Activated T-helper 17 cell treated with anti-CD3 and anti-CD28 coated beads, Interleukin-2, amount 50 U/mL, for 72 hours (primary cell): ENCODE results near the gene DLGAP1. TPM values are rescaled to one million over a fixed set of nuclear protein-coding genes. Genes with fewer than 3 reads are reported as not detected.
A peak's percentile ranks its signal among the peaks of the same experiment; 100 is the strongest.

Experiments used
- ATAC-seq: fragments of 150-1000 bp; cut with Tn5 transposase; replicated peaks from 2 replicates; pipeline ENCODE4 v1.10.0; 2021; ENCODE audit warnings: mild to moderate bottlenecking, moderate library complexity
- H3K27ac Mint-ChIP-seq: one replicate; pipeline ENCODE4 v1.8.0; 2022; ENCODE audit warnings: mixed read lengths
- H3K27me3 Mint-ChIP-seq: one replicate; pipeline ENCODE4 v1.8.0; 2022; ENCODE audit warnings: mixed read lengths
- H3K36me3 Mint-ChIP-seq: one replicate; pipeline ENCODE4 v1.8.0; 2022; ENCODE audit warnings: low read depth, mild to moderate bottlenecking, mixed read lengths
- H3K4me1 Mint-ChIP-seq: one replicate; pipeline ENCODE4 v1.8.0; 2022; ENCODE audit warnings: mixed read lengths
- H3K4me3 Mint-ChIP-seq: one replicate; pipeline ENCODE4 v1.8.0; 2022; ENCODE audit warnings: mild to moderate bottlenecking, mixed read lengths
- H3K9me3 Mint-ChIP-seq: one replicate; pipeline ENCODE4 v1.8.0; 2022; ENCODE audit warnings: mixed read lengths
- total RNA-seq, 2 donors: library from RNA; stranded (reverse); gene quantifications; one replicate each; pipeline ENCODE4 v1.2.3, GENCODE V29; 2022

The DLGAP1 gene
- total RNA-seq, 2 donors from 2014 or later: 1.1 to 1.2 TPM

DNA sequence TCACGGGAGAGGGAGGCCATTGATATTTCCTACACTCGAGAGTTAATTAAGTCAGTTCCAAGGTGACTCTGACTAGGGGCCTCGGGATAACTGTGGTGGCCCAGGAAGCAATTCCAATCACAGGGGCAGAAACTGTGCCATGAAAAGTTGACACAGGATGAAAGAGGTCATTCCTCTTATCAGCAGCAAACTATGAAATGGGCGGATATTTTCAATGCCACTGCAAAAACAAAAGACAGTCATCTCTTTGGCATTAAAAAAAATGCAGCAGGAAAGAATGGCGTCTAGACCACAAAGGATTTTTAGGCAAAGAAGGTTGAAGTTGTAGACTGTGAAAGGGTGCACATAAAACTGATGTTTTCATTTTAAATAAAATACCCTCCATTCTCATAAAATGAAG is 955.1 kb downstream of the DLGAP1 start:
- Mint-ChIP-seq H3K27me3 (peaks cover 21% of the 10 kb centered on the region), H3K4me3 (no peak overlapping the region), H3K27ac (no peak overlapping the region), H3K9me3 (no peaks in the 10 kb centered on the region), H3K36me3 (no peaks in the 10 kb centered on the region), H3K4me1 (no peaks in the 10 kb centered on the region)
- no peak for ATAC-seq

DNA sequence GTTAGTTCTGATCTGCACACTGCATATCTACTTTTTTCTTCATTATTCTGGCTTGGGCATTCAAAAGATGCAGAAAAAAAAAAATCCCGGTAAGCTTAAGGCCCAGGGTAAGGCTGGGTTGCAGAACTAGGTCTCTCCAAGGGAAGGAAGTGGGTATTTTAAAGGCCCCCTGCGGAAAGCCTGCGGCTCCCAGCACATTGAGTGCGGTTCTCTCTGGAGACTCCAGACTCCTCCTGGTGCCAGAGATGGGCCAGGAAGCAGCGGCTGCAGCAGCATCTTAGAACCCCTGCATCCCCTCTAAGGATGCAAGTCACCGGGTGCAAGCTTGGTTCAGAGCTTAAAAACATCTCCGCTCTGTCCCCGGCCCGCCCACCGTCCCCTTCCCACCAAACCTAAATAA is 955.6 kb downstream of the DLGAP1 start:
- Mint-ChIP-seq H3K27ac (no peak overlapping the region), H3K36me3 (no peaks in the 10 kb centered on the region), H3K9me3 (no peaks in the 10 kb centered on the region), H3K4me3 (peak overlapping the region; percentile 66), H3K27me3 (peaks cover 21% of the 10 kb centered on the region), H3K4me1 (no peaks in the 10 kb centered on the region)
- ATAC-seq: no peak

DNA sequence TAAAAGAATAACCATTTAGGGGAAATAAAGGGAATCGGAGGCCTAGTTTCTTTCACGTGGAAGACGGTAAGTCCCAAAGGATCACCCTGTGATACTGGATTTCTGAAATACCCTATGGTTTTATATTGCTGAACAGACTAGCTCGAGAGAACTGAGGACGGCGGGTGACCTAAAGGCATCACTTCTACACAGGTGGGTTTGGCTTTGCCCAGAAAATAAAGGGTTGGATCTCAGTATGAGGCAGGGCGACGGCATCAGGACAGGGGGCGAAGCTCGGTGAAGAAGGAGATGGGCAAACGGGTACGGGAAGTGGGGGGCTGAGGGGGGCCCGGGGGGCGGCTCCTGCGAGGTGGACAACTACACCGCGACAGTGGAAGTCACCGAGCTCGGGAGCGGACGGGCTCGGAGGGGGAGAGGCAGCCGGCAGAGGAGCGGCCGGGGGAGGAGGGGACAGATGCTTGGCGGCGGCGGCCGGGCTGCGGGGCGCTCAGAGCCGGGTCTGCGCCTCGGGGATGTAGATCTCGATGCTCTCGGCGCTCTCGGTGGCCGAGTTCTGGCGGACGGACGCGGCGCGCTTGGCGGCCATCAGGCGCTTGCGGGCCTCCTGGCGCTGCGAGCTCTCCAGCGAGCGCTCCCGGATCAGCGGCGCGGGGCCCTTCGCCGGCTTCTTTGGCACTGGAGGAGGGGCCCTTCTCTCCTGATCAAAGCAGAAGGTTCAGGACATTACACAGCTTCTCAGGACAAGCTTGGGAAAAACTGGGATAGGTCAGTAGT is 956.2 kb downstream of the DLGAP1 start:
- Mint-ChIP-seq H3K9me3 (no peaks in the 10 kb centered on the region), H3K4me3 (peak overlapping the region; percentile 66), H3K4me1 (no peaks in the 10 kb centered on the region), H3K36me3 (no peaks in the 10 kb centered on the region), H3K27ac (no peak overlapping the region), H3K27me3 (peaks cover 21% of the 10 kb centered on the region)
- ATAC-seq: peak; percentile 28

DNA sequence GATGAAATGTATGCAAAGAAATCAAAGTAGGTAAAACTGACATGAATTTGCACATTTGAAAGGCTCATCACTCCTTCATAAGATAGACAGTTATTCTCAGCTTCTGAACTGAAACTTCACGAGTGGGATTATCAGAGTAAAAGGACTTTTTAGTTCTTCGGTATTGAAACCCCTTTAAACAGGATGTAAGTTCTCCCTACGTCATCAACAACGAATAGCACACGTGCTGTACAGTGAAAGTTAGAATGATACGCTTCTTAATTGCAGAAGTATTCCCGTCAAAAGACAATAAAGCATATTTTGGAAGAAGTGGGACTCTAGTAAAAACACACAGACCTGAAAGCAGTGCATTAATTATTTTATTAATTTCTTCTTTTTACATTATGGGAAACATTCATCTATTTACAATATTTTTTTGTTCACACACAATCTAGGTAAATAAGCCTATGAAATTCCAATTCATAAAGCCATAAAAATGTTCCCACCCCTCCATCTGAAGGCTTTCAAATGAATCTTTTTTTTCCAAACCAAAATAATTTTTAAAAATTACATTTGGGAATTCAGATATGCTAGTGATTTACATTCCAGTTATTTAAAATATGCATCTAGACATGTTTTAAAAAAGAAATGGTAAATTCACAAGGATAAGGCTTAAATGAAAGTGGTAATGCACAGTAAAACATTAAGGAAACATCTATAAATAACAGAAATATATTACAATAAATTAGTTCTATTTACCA is 959.2 kb downstream of the DLGAP1 start:
- Mint-ChIP-seq H3K27ac (no peak overlapping the region), H3K9me3 (no peaks in the 10 kb centered on the region), H3K4me3 (no peak overlapping the region), H3K4me1 (no peaks in the 10 kb centered on the region), H3K27me3 (peaks cover 35% of the 10 kb centered on the region), H3K36me3 (no peaks in the 10 kb centered on the region)
- ATAC-seq: peak; percentile 34

DNA sequence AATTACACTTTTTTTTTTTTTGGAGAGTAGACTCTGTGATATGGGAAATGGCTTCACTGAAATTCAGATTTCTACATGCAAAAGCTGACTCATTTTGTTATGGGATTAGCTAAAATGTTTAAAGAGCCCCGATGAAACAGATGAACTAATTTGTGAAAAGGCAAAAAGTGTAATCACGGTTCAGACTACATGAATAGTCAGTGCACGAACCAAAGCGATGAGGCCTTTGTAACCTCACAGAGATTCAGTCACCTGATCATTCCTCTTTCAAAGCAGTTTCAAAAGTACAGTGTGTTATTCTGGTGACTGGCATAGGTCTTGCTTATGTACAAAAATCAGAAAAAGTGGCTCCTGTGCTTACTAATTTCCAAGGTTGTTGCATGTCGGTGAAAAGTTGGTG is 960.5 kb downstream of the DLGAP1 start:
- no peak overlapping the region for H3K27ac Mint-ChIP-seq
- peaks cover 3% of the 10 kb centered on the region for H3K9me3 Mint-ChIP-seq
- H3K36me3 Mint-ChIP-seq: no peaks in the 10 kb centered on the region
- peaks cover 5% of the 10 kb centered on the region for H3K4me1 Mint-ChIP-seq
- ATAC-seq: no peak
- H3K27me3 Mint-ChIP-seq: peaks cover 36% of the 10 kb centered on the region
- no peak overlapping the region for H3K4me3 Mint-ChIP-seq

DNA sequence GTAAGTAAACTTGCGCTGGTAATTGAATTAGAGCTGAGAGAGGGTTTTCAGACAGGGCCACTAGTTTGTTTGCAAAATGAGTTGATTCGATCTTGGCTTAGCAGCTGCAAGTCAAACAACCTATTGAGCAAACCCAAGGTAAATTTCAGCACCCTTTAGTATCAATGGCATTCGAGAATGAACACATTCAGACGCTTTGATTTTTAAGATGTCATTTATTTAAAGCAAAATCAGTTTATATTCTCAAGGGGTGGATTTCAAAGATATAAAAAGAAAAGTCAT is 960.9 kb downstream of the DLGAP1 start:
- H3K4me1 Mint-ChIP-seq: peaks cover 5% of the 10 kb centered on the region
- H3K27me3 Mint-ChIP-seq: peaks cover 33% of the 10 kb centered on the region
- no peaks in the 10 kb centered on the region for H3K36me3 Mint-ChIP-seq
- H3K27ac Mint-ChIP-seq: no peak overlapping the region
- H3K9me3 Mint-ChIP-seq: peaks cover 3% of the 10 kb centered on the region
- no peak for ATAC-seq
- no peak overlapping the region for H3K4me3 Mint-ChIP-seq

DNA sequence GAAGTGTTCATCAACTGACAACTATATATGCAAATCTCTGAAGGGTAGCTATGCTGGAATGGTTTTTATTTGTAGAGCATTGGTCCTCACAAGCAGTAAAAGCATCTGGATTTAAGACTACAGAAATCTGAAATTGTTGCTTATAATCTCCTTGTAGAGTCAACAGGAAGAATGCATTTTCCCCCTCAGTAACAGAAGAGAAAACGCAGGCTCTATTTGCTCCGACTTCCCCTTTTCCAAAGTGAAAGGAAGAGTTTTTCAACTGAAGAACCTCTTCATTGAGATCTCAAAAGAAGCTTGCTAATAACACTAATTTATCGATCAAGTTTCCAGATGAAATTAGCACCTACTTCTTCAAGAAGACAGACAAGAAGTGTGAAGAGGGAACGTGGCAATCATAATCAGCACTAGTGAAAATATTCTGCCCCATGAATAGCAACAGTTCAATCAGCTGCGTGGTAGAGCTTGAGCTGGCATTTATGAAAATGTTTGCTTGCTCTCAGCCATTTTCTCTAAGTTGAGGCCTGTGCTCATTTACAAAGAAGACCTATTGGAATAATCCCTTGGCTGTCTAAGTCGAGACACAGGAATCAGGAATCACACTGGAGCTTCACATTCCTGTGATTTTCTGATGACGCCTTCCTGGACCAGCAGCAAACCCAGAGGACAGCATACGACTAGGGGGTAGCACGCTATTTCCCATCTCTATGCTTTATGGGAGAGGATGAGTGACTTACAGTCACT is 961.4 kb downstream of the DLGAP1 start:
- H3K4me3 Mint-ChIP-seq: no peak overlapping the region
- ATAC-seq: no peak
- no peaks in the 10 kb centered on the region for H3K36me3 Mint-ChIP-seq
- H3K27me3 Mint-ChIP-seq: peaks cover 31% of the 10 kb centered on the region
- no peak overlapping the region for H3K27ac Mint-ChIP-seq
- H3K4me1 Mint-ChIP-seq: peaks cover 5% of the 10 kb centered on the region
- peaks cover 3% of the 10 kb centered on the region for H3K9me3 Mint-ChIP-seq

DNA sequence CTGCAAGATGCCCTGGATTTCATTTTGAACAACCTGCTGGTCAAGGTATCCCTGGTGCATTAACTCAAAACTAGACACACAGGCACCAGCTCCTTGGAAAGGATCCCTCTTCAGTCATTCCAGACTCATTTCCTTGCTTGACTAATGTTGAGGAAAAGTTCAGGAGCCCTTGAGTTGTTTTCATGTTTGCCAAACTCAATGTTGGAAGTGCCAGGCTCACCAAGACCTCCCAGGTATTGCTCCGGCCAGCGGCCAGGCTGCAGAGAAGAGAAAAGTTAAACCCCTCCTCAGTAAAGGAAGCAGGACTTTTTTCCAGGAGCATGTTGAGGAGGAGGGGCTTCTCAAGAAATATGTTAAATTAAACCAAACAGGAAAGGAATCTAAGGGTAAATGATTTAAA is 962.4 kb downstream of the DLGAP1 start:
- Mint-ChIP-seq H3K9me3 (peaks cover 3% of the 10 kb centered on the region), H3K4me3 (no peak overlapping the region), H3K27ac (no peak overlapping the region), H3K27me3 (peaks cover 22% of the 10 kb centered on the region), H3K4me1 (peaks cover 5% of the 10 kb centered on the region), H3K36me3 (no peaks in the 10 kb centered on the region)
- no peak for ATAC-seq

DNA sequence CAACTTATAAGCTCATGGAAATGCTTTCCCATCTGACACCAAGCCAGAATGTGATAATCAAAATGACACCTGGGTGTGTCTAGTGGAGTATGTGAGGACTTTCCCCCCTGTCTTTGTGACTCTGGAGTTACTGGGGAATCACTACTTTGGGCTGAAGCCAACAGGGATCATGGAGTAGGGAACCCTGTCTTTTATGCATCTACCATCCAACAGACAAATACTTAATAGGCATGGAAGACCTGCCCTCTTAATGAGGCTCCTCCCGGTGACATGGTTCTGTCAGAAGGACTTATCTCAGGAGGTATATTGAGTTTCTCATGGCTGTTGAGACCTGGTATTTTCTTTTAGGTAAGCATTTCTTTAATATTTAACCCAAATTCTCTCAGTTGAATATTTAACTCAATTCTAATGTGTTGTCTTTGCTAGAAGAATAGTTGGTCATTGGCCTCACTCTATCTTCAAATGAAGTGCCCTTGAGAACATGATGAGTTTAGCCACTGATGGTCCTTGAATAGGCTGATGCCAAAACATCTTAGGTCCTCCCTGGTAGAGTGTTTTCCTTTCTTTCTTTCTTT is 963.0 kb downstream of the DLGAP1 start:
- peaks cover 5% of the 10 kb centered on the region for H3K4me1 Mint-ChIP-seq
- H3K4me3 Mint-ChIP-seq: no peak overlapping the region
- no peak for ATAC-seq
- no peaks in the 10 kb centered on the region for H3K36me3 Mint-ChIP-seq
- H3K27ac Mint-ChIP-seq: no peak overlapping the region
- peaks cover 3% of the 10 kb centered on the region for H3K9me3 Mint-ChIP-seq
- peaks cover 21% of the 10 kb centered on the region for H3K27me3 Mint-ChIP-seq

DNA sequence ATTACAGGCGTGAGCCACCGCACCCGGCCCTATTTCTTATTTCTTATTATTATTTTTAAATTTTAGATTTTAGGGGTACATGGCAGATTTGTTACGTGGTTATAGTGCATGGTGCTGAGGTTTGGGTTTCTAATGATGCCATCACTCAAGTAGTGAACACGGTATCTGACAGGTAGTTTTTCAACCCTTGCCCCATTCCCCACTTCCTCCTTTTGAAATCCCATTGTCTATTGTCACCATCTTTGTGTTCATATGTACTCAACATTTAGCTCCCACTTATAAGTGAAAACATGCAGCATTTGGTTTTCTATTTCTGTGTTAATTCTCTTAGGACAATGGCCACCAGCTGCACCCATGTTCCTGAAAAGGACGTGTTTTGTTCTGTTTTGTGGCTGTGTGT is 965.6 kb downstream of the DLGAP1 start:
- Mint-ChIP-seq H3K4me1 (peaks cover 5% of the 10 kb centered on the region), H3K27me3 (peaks cover 21% of the 10 kb centered on the region), H3K9me3 (peaks cover 3% of the 10 kb centered on the region), H3K27ac (no peak overlapping the region), H3K36me3 (no peaks in the 10 kb centered on the region), H3K4me3 (no peak overlapping the region)
- ATAC-seq: no peak

DNA sequence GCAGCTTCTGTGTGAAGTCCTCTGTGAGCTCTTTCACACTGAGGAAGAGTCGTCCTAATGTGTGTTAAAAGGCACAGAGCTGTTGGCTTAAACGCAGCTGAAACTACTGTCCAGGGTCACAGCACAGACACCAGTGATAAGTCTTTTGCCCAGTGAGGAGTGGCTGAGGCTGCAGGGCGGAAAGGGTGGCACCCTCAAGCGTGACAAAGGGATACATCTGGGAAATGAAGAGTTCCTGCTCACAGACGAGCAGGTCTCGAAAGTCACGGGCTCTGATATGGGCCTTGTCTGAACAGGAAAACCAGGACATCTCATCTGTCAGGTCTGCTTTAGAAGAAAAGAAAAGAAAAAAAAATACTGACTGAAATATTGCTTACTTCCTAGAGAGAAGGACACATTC is 968.6 kb downstream of the DLGAP1 start:
- peaks cover 8% of the 10 kb centered on the region for H3K4me1 Mint-ChIP-seq
- peaks cover 3% of the 10 kb centered on the region for H3K9me3 Mint-ChIP-seq
- no peak for ATAC-seq
- H3K27ac Mint-ChIP-seq: no peak overlapping the region
- H3K4me3 Mint-ChIP-seq: no peak overlapping the region
- H3K36me3 Mint-ChIP-seq: no peaks in the 10 kb centered on the region
- H3K27me3 Mint-ChIP-seq: peaks cover 12% of the 10 kb centered on the region

DNA sequence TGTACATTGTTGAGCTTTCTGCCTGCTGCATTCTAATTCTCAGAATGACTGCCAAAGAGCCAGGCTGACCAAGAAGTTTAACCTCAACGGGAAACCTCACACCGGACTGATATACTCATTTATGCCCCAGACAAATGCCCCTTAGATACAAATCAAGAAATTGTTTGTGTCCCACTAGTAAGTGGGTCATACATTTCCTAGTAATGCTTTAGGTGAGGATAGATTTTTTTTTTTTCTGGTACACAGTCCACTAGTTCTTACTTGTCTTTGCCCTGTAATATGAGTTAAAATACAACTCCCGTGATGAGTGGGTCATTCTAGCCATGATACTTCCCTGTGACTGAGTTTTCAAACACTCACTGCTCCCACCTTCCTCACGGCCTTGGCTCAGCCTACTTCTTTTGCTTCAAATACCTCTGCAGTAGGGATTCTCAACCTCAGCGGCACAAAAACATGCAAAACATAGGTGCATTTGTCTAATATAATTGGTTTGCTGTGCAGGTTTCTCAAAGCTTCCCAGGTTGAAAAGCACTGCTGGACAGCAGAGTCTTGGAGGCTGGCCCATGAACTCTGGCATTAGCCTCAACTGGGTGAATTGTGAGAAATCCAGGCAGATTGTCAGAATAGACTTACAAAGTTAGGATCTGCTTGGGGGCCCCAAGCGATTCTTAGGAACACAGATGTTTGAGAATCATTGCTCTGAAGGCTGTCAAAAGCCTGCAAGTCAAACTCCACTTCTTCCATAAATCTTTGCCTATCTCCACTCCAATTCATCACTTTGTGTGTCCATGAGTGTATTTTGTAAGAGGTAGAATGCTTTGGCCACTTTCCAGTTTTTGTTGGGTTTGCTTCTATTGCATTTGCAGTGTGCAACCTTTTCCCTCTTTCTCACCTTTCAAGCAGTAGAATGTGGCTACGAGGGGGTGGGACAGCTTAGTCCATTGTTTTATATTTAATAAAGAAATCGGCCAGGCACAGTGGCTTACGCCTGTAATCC is 969.7 kb downstream of the DLGAP1 start:
- H3K27me3 Mint-ChIP-seq: peaks cover 12% of the 10 kb centered on the region
- peak; percentile 89 for ATAC-seq
- H3K4me1 Mint-ChIP-seq: peaks cover 8% of the 10 kb centered on the region
- H3K27ac Mint-ChIP-seq: no peak overlapping the region
- H3K36me3 Mint-ChIP-seq: no peaks in the 10 kb centered on the region
- peaks cover 3% of the 10 kb centered on the region for H3K9me3 Mint-ChIP-seq
- H3K4me3 Mint-ChIP-seq: no peak overlapping the region

DNA sequence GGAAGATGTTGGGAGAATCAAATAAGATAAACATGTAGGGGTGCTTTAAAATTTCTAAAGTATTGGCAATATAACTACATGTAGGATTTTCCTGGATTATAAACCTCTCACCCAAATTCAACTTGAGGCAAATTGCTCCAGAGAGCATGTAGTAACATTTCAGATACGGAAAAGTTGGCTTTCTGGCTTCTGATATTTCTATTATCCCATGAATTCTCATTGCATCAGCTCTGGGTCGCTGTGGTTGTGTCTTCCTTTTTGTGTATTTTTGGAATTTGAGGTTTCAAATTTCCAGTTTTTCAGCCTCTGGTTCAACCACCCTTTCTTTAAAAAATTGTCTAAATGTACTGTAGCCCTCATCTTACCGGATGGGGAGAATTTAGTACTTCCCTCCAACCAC is 972.8 kb downstream of the DLGAP1 start:
- Mint-ChIP-seq H3K4me1 (peaks cover 4% of the 10 kb centered on the region), H3K27ac (no peak overlapping the region), H3K9me3 (no peaks in the 10 kb centered on the region), H3K27me3 (peaks cover 5% of the 10 kb centered on the region), H3K4me3 (no peak overlapping the region), H3K36me3 (no peaks in the 10 kb centered on the region)
- no peak for ATAC-seq
